B cell (primary cell): ENCODE measurements around the gene GORASP1. TPM values are rescaled to one million over a fixed set of nuclear protein-coding genes. Genes with fewer than 3 reads are reported as not detected.

Experiments
- ATAC-seq: fragments of 200-7000 bp; cut with Tn5 transposase; one replicate; pipeline ENCODE4 v1.10.0; 2021; ENCODE audit warnings: low read depth, mild to moderate bottlenecking, moderate number of reproducible peaks, moderate library complexity
- CTCF ChIA-PET: fragments of 350-600 bp; sonication (Branson Sonifier 250); formaldehyde crosslinking; loops from one replicate; lab custom pipeline; 2021; ENCODE audit warnings: antibody characterized with exemption, inconsistent platforms; lab: Charles Lee
- POLR2A ChIA-PET: fragments of 350-600 bp; sonication (Branson Sonifier 250); formaldehyde crosslinking; loops from one replicate; lab custom pipeline; 2021; ENCODE audit warnings: antibody characterized with exemption; lab: Charles Lee
- DNase-seq: peaks from one replicate; pipeline ENCODE4 v3.0.0; 2013
- H2AFZ ChIP-seq: 2 replicates; pipeline ENCODE4 v1.6.1; 2012; ENCODE audit warnings: mild to moderate bottlenecking, low read depth, low read length; ENCODE audit not compliant: insufficient read depth, poor library complexity, severe bottlenecking
- H3K27ac ChIP-seq, 2 donors: 1 replicate in 1 of 2; 2 replicates in 1 of 2; pipeline ENCODE4 v1.5.1; 2012 to 2013; ENCODE audit warnings: low read length in 2 of 2, mild to moderate bottlenecking in 2 of 2, moderate library complexity in 1 of 2
- H3K27me3 ChIP-seq, 4 experiments: fragments of 200-600 bp in 1 of 4; sonication (generic) in 1 of 4; replicated peaks in 1 of 4; 1 replicate in 2 of 4; 2 replicates in 2 of 4; pipeline versions ENCODE4 v1.6.1 to v1.7.0; 2013 to 2016; ENCODE audit warnings: low read length in 3 of 4, mild to moderate bottlenecking in 2 of 4, mixed read lengths in 1 of 4, moderate library complexity in 1 of 4; ENCODE audit not compliant: insufficient read depth in 4 of 4, control insufficient read depth in 3 of 4; ENCODE audit errors: control extremely low read depth in 1 of 4
- H3K36me3 ChIP-seq, 2 experiments: replicated peaks in 1 of 2; 1 replicate in 1 of 2; 2 replicates in 1 of 2; pipeline versions ENCODE4 v1.6.1 to v1.7.1; 2013; ENCODE audit warnings: low read length in 1 of 2; ENCODE audit not compliant: insufficient read depth in 2 of 2, control insufficient read depth in 1 of 2; ENCODE audit errors: control extremely low read depth in 1 of 2, extremely low read depth in 1 of 2
- H3K4me1 ChIP-seq, 2 donors: fragments of 200-600 bp in 1 of 2; sonication (generic) in 1 of 2; 1 replicate in 1 of 2; 2 replicates in 1 of 2; pipeline versions ENCODE4 v1.5.1 to v1.6.1; 2013 to 2017; ENCODE audit warnings: low read length in 2 of 2; ENCODE audit not compliant: control insufficient read depth in 2 of 2, insufficient read depth in 2 of 2
- H3K4me2 ChIP-seq: replicated peaks from 2 replicates; pipeline ENCODE3; 2012; ENCODE audit warnings: mild to moderate bottlenecking, low read depth, low read length; ENCODE audit not compliant: poor library complexity, severe bottlenecking
- H3K4me3 ChIP-seq, 5 experiments: fragments of 200-600 bp in 1 of 5; sonication (generic) in 1 of 5; 1 replicate in 3 of 5; 2 replicates in 2 of 5; pipeline versions ENCODE4 v1.5.1 to v1.7.0; 2011 to 2016; ENCODE audit warnings: low read length in 4 of 5, mild to moderate bottlenecking in 4 of 5, low read depth in 2 of 5, control low read depth in 1 of 5, moderate library complexity in 1 of 5; ENCODE audit not compliant: insufficient read depth in 1 of 5; ENCODE audit errors: control extremely low read depth in 1 of 5, extremely low read depth in 1 of 5
- H3K79me2 ChIP-seq: fragments of 200-600 bp; sonication (generic); one replicate; pipeline ENCODE4 v1.6.0; 2016; ENCODE audit warnings: low read length; ENCODE audit not compliant: control insufficient read depth, insufficient read depth
- H3K9ac ChIP-seq: fragments of 200-600 bp; sonication (generic); 2 replicates; pipeline ENCODE4 v1.6.1; 2017; ENCODE audit warnings: mild to moderate bottlenecking, low read length, moderate library complexity
- H3K9me3 ChIP-seq, 3 donors: one replicate each; pipeline versions ENCODE4 v1.6.1 to v1.7.1; 2013; ENCODE audit warnings: low read length in 2 of 3; ENCODE audit not compliant: control insufficient read depth in 2 of 3, insufficient read depth in 1 of 3; ENCODE audit errors: control extremely low read depth in 1 of 3
- H4K20me1 ChIP-seq: 2 replicates; pipeline ENCODE4 v1.6.0; 2012; ENCODE audit warnings: mild to moderate bottlenecking, low read length; ENCODE audit not compliant: insufficient read depth, control insufficient read depth, poor library complexity, severe bottlenecking
- H3K27ac Mint-ChIP-seq: one replicate; pipeline ENCODE4 v1.8.0; 2021; ENCODE audit warnings: mixed read lengths
- H3K27me3 Mint-ChIP-seq: one replicate; pipeline ENCODE4 v1.8.0; 2021; ENCODE audit warnings: mixed read lengths
- H3K4me1 Mint-ChIP-seq: one replicate; pipeline ENCODE4 v1.8.0; 2021; ENCODE audit warnings: mixed read lengths
- H3K4me3 Mint-ChIP-seq: one replicate; pipeline ENCODE4 v1.8.0; 2021; ENCODE audit warnings: mixed read lengths
- H3K9me3 Mint-ChIP-seq: one replicate; pipeline ENCODE4 v1.8.0; 2022; ENCODE audit warnings: mixed read lengths; ENCODE audit not compliant: insufficient read depth
- EZH2 ChIP-seq: IDR thresholded peaks from 2 replicates; pipeline ENCODE4 v1.6.1; 2012; ENCODE audit warnings: borderline replicate concordance, low read depth, mild to moderate bottlenecking, moderate library complexity, low read length; ENCODE audit not compliant: insufficient read depth, poor library complexity, severe bottlenecking
- WGBS: methylation state at CpG from one replicate; pipeline ENCODE4 v1.1.5; 2013; ENCODE audit warnings: missing lambda C conversion rate; ENCODE audit not compliant: insufficient coverage; 5-methylcytosine and 5-hydroxymethylcytosine counted together
- intact Hi-C: fragments of 100-400 bp; cut with micrococcal nuclease; formaldehyde crosslinking; loops from one replicate; pipeline ENCODE4 v1.10.0; 2022
- polyA plus RNA-seq: library from polyadenylated mRNA; depleted of rRNA; stranded (reverse); fragments of >200 nt; gene quantifications from 2 replicates; pipeline ENCODE4 v1.2.3, GENCODE V29; 2012
- total RNA-seq, 2 donors: library from RNA; stranded (reverse); fragments of 120-200 nt in 1 of 2; gene quantifications; 1 replicate in 1 of 2; 2 replicates in 1 of 2; pipeline versions ENCODE4 v1.2.3 to v1.2.4, GENCODE V29; 2013 to 2022
- TF ChIP-seq, protein P1 (sequence below): fragments of 200-600 bp; IDR thresholded peaks from one replicate; pipeline ENCODE4 v1.8.0; 2022; ENCODE audit warnings: antibody characterized with exemption, mild to moderate bottlenecking

Gene GORASP1
- total and polyA plus RNA-seq, 2 donors (not counting 1 experiment from before 2014, with no cell fraction given), result 81.7 to 84.0 TPM

DNA sequence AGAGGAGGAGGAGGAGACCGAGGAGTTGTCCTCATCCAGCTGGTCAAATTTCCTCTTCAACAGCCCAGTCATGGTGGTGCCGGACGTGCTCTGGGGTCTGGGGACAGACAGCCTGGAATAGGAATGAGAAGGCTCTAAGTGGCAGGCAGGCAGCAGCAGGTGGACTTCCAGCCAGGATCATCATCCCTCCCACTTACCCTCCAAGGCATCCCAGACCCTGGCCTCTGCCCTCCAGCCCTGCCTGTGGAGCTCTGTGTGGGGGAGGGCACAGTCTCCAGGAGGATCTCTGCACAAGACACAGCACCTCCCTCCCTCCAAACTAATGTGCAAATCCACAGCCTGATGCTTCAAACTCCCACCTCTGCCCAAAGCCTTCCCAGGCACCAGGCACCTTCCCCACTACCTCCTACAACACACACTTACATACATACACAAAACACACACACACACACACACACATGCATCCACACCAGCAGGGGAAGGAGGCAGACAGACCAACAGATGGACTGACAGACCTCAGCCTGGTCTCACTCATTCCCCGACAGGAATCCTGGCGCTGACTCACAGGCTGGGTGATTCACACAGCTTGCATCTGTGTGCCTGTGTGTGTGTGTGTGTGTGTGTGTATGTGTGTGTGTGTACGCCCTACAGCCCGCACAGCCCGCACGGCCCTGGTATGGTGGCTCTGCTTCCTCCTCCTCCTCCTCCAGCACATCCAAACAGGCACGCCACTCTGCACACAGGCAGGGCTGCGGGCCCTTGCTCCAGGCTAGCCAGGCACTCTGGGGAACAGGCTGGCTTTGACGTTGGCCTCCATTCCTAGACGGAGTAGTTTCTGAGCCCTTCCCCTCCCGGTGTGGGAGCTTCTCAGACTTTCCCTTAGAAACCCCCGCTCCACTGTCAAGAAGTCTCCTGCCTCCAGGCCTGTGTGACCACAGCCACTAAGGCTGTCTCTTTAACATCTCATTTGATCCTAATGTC is 39.5 kb upstream of the GORASP1 start:
- peaks cover 82% of the 10 kb centered on the region for H3K4me1 Mint-ChIP-seq
- ChIA-PET CTCF (interaction anchor here (0.8 to 5.9 kb wide), 10 partner anchors 9 to 145 kb away, joined by 3 to 36 read pairs (median 4); partner anchors contain the start of genes GORASP1 and TTC21A), POLR2A (interaction anchor here (0.6 to 2.3 kb wide), 5 partner anchors 22 to 39 kb away, joined by 3 to 10 read pairs (median 4); partner anchors contain the start of gene TTC21A)
- no peak overlapping the region for H2AFZ ChIP-seq
- WGBS, result 5% methylated on average over 10 of the region's 15 CpGs
- peak overlapping the region; percentile 98 for H3K4me2 ChIP-seq
- intact Hi-C loops, result no loop called here
- DNase-seq (peak; percentile 56), ATAC-seq (peak; percentile 16)
- no peaks in the 10 kb centered on the region for H3K9me3 Mint-ChIP-seq
- no peaks in the 10 kb centered on the region for H3K27me3 ChIP-seq
- peak overlapping the region; percentile 99 for H3K4me3 Mint-ChIP-seq
- H3K9ac ChIP-seq, result peak overlapping the region; percentile 30
- no peak for TF ChIP-seq EZH2
- TF ChIP-seq, protein P1, sequence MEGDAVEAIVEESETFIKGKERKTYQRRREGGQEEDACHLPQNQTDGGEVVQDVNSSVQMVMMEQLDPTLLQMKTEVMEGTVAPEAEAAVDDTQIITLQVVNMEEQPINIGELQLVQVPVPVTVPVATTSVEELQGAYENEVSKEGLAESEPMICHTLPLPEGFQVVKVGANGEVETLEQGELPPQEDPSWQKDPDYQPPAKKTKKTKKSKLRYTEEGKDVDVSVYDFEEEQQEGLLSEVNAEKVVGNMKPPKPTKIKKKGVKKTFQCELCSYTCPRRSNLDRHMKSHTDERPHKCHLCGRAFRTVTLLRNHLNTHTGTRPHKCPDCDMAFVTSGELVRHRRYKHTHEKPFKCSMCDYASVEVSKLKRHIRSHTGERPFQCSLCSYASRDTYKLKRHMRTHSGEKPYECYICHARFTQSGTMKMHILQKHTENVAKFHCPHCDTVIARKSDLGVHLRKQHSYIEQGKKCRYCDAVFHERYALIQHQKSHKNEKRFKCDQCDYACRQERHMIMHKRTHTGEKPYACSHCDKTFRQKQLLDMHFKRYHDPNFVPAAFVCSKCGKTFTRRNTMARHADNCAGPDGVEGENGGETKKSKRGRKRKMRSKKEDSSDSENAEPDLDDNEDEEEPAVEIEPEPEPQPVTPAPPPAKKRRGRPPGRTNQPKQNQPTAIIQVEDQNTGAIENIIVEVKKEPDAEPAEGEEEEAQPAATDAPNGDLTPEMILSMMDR, result no peak
- H3K27me3 Mint-ChIP-seq, result no peaks in the 10 kb centered on the region
- H3K79me2 ChIP-seq, result peaks cover 98% of the 10 kb centered on the region
- H3K4me3 ChIP-seq, result peak overlapping the region; percentile 11 to 61 (median 48)
- H3K4me1 ChIP-seq, result peaks cover 71 to 73% of the 10 kb centered on the region in 2 donors
- peaks cover 96% of the 10 kb centered on the region for H4K20me1 ChIP-seq
- H3K27ac Mint-ChIP-seq, result peak overlapping the region; percentile 94
- H3K36me3 ChIP-seq, result peaks cover 2 to 46% of the 10 kb centered on the region in 2 experiments
- H3K9me3 ChIP-seq, result no peaks in the 10 kb centered on the region
- H3K27ac ChIP-seq, result peak overlapping the region; percentile 87 to 98
